Stimulated activated CD4-positive, alpha-beta T cell treated with anti-CD3 and anti-CD28 coated beads, Interleukin-4, amount 100 ng/mL, for 48 hours (primary cell): ENCODE measurements around the gene DNAJC15.

Source experiments
- DNase-seq, 2 donors: peaks; one replicate each; pipeline ENCODE4 v3.0.0-alpha.2; 2020; ENCODE audit warnings: low read depth in 2 of 2

DNAJC15 gene

GRCh38 chr13:43126420-43126819 lies 103.0 kb downstream of the DNAJC15 start:
- DNase-seq: no peak

GRCh38 chr13:43127103-43127798 lies 103.9 kb downstream of the DNAJC15 start:
- DNase-seq: no peak

GRCh38 chr13:43127827-43128226 lies 104.4 kb downstream of the DNAJC15 start:
- no peak for DNase-seq

- DNase-seq: no peak
These were observed 105.1 kb downstream of the DNAJC15 start for GRCh38 chr13:43128504-43128961.

- no peak for DNase-seq
These were observed 105.7 kb downstream of the DNAJC15 start for GRCh38 chr13:43129066-43129465.

- no peak for DNase-seq
These were observed 106.2 kb downstream of the DNAJC15 start for GRCh38 chr13:43129511-43130110.

GRCh38 chr13:43132257-43132656 lies 108.9 kb downstream of the DNAJC15 start:
- DNase-seq: no peak

- DNase-seq: no peak
These were observed 109.5 kb downstream of the DNAJC15 start for GRCh38 chr13:43132911-43133310.

GRCh38 chr13:43133792-43134191 lies 110.4 kb downstream of the DNAJC15 start:
- no peak for DNase-seq

GRCh38 chr13:43134868-43135267 lies 111.5 kb downstream of the DNAJC15 start:
- no peak for DNase-seq

GRCh38 chr13:43135516-43135915 lies 112.1 kb downstream of the DNAJC15 start:
- no peak for DNase-seq

GRCh38 chr13:43136920-43137575 lies 113.7 kb downstream of the DNAJC15 start:
- DNase-seq: no peak

- no peak for DNase-seq
These were observed 115.8 kb downstream of the DNAJC15 start for GRCh38 chr13:43139211-43139610.

- no peak for DNase-seq
These were observed 116.5 kb downstream of the DNAJC15 start for GRCh38 chr13:43139921-43140320.

GRCh38 chr13:43140985-43141384 lies 117.6 kb downstream of the DNAJC15 start:
- no peak for DNase-seq

- no peak for DNase-seq
These were observed 118.3 kb downstream of the DNAJC15 start for GRCh38 chr13:43141685-43142084.

- DNase-seq: no peak
These were observed 120.2 kb downstream of the DNAJC15 start for GRCh38 chr13:43143591-43143990.

GRCh38 chr13:43145534-43146196 lies 122.3 kb downstream of the DNAJC15 start:
- no peak for DNase-seq

- DNase-seq: no peak
These were observed 123.0 kb downstream of the DNAJC15 start for GRCh38 chr13:43146400-43146799.

- DNase-seq: no peak
These were observed 127.2 kb downstream of the DNAJC15 start for GRCh38 chr13:43150369-43151207.

- DNase-seq: no peak
These were observed 130.2 kb downstream of the DNAJC15 start for GRCh38 chr13:43153436-43154090.
